Hair follicle dermal papilla cell (primary cell): ENCODE measurements around the gene SLFN13. TPM values are rescaled to one million over a fixed set of nuclear protein-coding genes. Genes with fewer than 3 reads are reported as not detected.

Experiments
- small RNA-seq: library from RNA; depleted of rRNA; stranded (forward); fragments of <200 nt; gene quantifications from one replicate; pipeline ENCODE3, GENCODE V24; 2012
- total RNA-seq: library from RNA; depleted of rRNA; stranded (reverse); fragments of >200 nt; gene quantifications from 2 replicates; pipeline ENCODE4 v1.2.3, GENCODE V29; 2012

The SLFN13 gene, protein sequence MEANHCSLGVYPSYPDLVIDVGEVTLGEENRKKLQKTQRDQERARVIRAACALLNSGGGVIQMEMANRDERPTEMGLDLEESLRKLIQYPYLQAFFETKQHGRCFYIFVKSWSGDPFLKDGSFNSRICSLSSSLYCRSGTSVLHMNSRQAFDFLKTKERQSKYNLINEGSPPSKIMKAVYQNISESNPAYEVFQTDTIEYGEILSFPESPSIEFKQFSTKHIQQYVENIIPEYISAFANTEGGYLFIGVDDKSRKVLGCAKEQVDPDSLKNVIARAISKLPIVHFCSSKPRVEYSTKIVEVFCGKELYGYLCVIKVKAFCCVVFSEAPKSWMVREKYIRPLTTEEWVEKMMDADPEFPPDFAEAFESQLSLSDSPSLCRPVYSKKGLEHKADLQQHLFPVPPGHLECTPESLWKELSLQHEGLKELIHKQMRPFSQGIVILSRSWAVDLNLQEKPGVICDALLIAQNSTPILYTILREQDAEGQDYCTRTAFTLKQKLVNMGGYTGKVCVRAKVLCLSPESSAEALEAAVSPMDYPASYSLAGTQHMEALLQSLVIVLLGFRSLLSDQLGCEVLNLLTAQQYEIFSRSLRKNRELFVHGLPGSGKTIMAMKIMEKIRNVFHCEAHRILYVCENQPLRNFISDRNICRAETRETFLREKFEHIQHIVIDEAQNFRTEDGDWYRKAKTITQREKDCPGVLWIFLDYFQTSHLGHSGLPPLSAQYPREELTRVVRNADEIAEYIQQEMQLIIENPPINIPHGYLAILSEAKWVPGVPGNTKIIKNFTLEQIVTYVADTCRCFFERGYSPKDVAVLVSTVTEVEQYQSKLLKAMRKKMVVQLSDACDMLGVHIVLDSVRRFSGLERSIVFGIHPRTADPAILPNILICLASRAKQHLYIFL
- 0.85 and 1.1 TPM in 2 replicates for total RNA-seq

DNA sequence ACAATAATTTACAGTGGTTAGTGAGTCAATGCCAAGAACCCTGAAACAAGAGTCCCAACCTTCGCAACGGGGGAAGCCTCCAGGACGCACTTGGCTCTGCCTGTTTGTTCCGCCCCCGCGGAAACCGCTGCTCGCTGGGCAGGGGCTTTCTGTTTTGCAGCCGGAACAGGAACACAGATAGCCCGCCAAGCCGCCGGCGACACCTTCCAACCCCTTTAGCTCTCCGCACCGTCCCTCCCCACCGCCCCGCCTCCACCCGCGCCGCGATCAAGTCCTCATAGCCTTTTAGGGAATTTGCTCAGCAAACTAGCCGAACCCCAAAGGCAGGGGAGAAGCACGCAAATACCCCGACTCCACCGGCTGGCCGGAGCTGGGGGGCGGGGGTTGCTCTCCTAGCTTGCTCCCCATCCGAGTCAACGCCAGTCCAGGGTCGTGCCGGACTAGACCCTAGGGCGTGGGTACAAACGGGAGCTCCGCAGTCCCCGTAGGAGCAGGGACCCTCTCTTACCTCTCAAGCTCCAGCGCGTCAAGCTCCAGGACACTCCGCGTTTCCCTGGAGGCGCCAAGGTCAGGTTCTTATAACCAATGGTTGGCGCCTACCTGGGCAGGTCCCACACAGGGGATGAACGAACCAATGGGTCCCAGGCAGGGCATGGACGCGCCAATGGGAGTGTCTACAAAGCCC, at the start of gene SLFN13:
Gene SLFN13, minus strand, starts transcription at position 553 of the 685 bp plus-strand sequence. CDS start 3,086 bp downstream, outside the sequence.

DNA sequence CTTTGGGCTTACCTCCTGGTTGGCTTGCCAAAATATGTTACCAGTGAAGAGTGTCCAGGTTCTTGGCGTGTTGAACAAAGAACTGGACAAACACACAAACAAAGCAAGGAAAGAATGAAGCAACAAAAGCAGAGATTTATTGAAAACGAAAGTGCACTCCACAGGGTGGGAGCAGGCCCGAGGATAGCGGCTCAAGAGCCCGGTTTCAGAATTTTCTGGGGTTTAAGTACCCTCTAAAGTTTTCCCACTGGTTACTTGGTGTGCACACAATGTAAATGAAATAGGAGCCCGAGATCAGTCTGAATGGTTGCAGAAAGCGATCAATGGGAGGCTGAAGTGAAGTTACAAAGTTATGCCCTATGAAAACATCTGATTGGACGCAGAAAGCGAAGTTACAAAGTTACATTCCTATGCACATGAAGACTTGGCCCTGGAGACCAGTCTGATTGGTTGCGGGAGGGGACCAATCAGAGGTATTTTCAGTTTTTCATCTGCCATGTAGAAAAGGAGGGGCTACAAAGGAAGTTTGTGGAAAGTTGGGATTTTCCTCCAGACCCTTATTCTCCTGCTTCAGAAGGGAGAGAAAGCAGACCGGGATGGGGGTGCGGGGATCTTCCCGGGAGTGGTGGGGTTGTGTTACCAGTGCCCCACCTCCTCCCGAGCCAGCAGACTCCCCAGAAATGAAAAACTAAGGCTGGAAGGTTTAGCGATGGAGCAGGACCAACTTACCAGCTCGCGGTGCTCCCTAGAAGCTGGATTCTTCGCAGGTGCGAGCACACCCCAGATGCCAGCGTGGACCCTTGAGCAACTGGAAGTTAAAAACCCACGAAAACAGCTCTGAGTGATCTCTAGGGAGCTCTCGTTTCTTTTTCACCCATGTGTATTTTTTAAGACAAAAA, 16.1 kb downstream of the SLFN13 start, which contains the start of gene SLFN12:
Gene SLFN12, minus strand, starts transcription at position 325 of the 899 bp plus-strand sequence. CDS start 9,472 bp downstream, outside the sequence.

Small RNAs within 50 kb of the gene (small RNA-seq; reads per million reads assigned to genes)
- not detected for gene AC060766.5

Other genes starting within 250 kb of the SLFN13 start
- gene SLFN5, start 205.7 kb downstream of the SLFN13 start, total RNA-seq: 96.9 and 115 TPM in 2 replicates
- gene SLFN11, start 75.1 kb downstream of the SLFN13 start, total RNA-seq: 36.4 and 43.2 TPM in 2 replicates
- gene SLFN12, start 16.3 kb downstream of the SLFN13 start, total RNA-seq: 24.5 and 25.0 TPM in 2 replicates
- gene SLFN12L, start 88.9 kb upstream of the SLFN13 start, total RNA-seq: not detected in 2 replicates
- not detected in 2 replicates for gene SLFN14, start 112.1 kb upstream of the SLFN13 start, total RNA-seq
- gene PEX12, start 129.8 kb upstream of the SLFN13 start, total RNA-seq: 5.4 and 6.6 TPM in 2 replicates
- gene AP2B1, start 138.6 kb upstream of the SLFN13 start, total RNA-seq: 101 and 111 TPM in 2 replicates